Large intestine (tissue), 3 donors: ENCODE results near the gene ATP9B. TPM values are rescaled to one million over a fixed set of nuclear protein-coding genes. Genes with fewer than 3 reads are reported as not detected.

ENCODE experiments used
- DNase-seq, 2 donors: peaks; one replicate each; pipeline versions ENCODE4 v3.0.0 to v3.0.0-alpha.2; 2013
- H3K27ac ChIP-seq: one replicate; pipeline ENCODE4 v1.5.1; 2013; ENCODE audit warnings: low read length
- H3K27me3 ChIP-seq: 2 replicates; pipeline ENCODE4 v1.6.1; 2013; ENCODE audit warnings: low read length; ENCODE audit not compliant: control insufficient read depth, insufficient read depth
- H3K36me3 ChIP-seq: 2 replicates; pipeline ENCODE4 v1.6.1; 2013; ENCODE audit warnings: low read length; ENCODE audit not compliant: control insufficient read depth, insufficient read depth
- H3K4me1 ChIP-seq: one replicate; pipeline ENCODE4 v1.6.1; 2013; ENCODE audit warnings: low read length; ENCODE audit not compliant: control insufficient read depth, insufficient read depth
- H3K4me3 ChIP-seq: one replicate; pipeline ENCODE4 v1.5.1; 2013; ENCODE audit warnings: low read length
- H3K9me3 ChIP-seq: one replicate; pipeline ENCODE4 v1.6.1; 2013; ENCODE audit warnings: mild to moderate bottlenecking, low read depth, low read length, moderate library complexity; ENCODE audit not compliant: control insufficient read depth
- WGBS: methylation state at CpG from one replicate; pipeline ENCODE4 v1.1.5; 2013; ENCODE audit warnings: low lambda C conversion rate; ENCODE audit not compliant: insufficient coverage; 5-methylcytosine and 5-hydroxymethylcytosine counted together
- polyA plus RNA-seq: library from polyadenylated mRNA; unstranded; fragments of 120-200 nt; gene quantifications from one replicate; pipeline ENCODE4 v1.2.1, GENCODE V29; 2013

ATP9B gene
- polyA plus RNA-seq, 1 donor, result 19.9 TPM

DNA sequence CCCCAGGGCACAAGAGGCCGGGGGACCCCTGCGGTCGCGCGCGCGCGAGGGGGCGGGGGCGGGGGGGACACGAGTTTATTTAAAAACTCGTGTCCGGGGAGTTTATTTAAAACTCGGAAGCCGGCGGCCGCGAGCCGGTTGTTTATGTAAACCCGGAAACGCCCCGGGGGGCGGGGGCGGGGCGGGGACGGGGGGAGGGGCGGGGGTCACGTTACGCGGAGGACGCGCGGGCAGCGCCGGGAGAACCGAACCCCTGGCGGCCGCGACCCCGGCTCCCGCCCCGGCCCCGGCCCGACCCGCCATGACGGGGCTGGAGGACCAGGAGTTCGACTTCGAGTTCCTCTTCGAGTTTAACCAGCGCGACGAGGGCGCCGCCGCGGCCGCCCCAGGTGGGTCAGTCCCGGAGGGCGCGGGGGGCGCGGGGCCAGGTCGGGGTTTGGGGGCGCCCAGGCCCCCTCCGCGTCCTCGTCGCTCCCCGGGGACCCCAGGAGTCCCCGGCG is 330.9 kb downstream of the ATP9B start:
- DNase-seq, result no peak
- Histone ChIP-seq H3K9me3 (peaks cover 10% of the 10 kb centered on the region), H3K4me3 (peak overlapping the region; percentile 23), H3K27me3 (peaks cover 59% of the 10 kb centered on the region), H3K4me1 (peaks cover 7% of the 10 kb centered on the region), H3K36me3 (no peaks in the 10 kb centered on the region), H3K27ac (no peak overlapping the region)
- WGBS, result no CpG with 5 or more reads among the region's 71 CpGs

GRCh38 chr18:79400591-79401381 is 331.6 kb downstream of the ATP9B start:
- H3K36me3 ChIP-seq, result no peaks in the 10 kb centered on the region
- no peak overlapping the region for H3K27ac ChIP-seq
- peaks cover 7% of the 10 kb centered on the region for H3K4me1 ChIP-seq
- H3K4me3 ChIP-seq, result no peak overlapping the region
- no peak for DNase-seq
- H3K9me3 ChIP-seq, result peaks cover 10% of the 10 kb centered on the region
- H3K27me3 ChIP-seq, result peaks cover 61% of the 10 kb centered on the region
- WGBS, result 60% methylated on average over 1 of the region's 58 CpGs

- Histone ChIP-seq H3K27ac (no peak overlapping the region), H3K9me3 (peaks cover 8% of the 10 kb centered on the region), H3K4me1 (peaks cover 6% of the 10 kb centered on the region), H3K36me3 (no peaks in the 10 kb centered on the region), H3K4me3 (no peak overlapping the region), H3K27me3 (peaks cover 59% of the 10 kb centered on the region)
- DNase-seq, result no peak
- WGBS, result 100% methylated on average over 1 of the region's 32 CpGs
Observed at GRCh38 chr18:79401494-79402208, 332.5 kb downstream of the ATP9B start.

DNA sequence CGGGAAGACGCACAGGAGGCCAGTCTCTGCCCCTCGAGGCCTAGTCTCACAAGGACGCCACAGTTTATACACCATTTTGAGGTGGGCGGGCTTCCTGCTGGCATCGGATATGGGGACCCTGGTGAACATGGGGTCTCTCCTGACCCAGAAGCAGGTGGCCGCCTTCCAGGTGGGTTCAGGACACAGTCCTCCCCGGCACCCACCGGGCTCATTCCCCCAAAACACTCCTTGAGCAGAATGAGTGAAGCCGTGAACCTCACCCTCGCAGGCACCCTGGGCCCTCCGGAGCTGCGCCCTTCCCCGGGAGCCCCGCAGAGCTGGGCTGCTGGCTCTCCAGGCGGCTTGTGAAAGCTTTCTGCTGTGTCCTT is 333.0 kb downstream of the ATP9B start:
- no peak overlapping the region for H3K4me3 ChIP-seq
- H3K9me3 ChIP-seq, result peaks cover 7% of the 10 kb centered on the region
- DNase-seq, result no peak
- peaks cover 53% of the 10 kb centered on the region for H3K27me3 ChIP-seq
- no peak overlapping the region for H3K27ac ChIP-seq
- no CpG with 5 or more reads among the region's 16 CpGs for WGBS
- no peaks in the 10 kb centered on the region for H3K36me3 ChIP-seq
- peaks cover 2% of the 10 kb centered on the region for H3K4me1 ChIP-seq

DNA sequence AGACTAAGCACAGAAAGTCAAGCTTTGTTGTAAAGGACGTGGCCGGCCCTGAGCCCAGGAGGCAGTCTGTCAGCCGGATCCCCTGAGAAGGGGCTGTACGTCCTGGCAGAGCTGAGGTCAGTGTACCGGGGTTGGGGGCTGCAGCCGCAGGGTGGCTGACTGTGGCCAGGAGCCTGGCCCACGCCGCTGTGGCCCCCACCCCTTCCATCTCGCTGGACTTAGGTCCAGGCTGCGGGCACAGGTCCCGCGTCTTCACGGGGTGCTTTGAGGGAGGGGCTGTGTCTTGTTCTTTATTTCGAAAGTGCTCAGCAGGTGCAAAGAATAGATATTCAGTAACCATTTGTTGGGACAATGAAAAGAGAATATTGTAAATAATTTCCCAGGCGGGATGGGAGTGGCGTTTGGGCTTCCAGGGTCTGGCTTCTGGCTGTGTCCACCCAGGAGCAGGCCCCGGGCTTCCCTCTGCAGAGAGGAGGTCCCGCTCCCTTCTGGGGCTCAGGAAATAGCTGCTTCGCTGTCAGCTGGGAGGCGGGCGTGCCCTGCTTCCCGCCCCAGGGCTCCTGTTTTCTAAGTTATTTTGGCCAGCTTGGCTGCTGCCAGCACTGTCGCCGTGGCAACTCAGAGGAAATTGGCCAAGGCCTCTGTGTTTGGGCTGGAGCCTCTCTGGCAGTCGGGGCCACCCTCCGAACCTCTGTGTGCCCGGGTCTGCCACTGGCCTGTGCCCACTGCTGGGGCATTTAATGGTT is 334.0 kb downstream of the ATP9B start:
- no CpG with 5 or more reads among the region's 27 CpGs for WGBS
- DNase-seq, result no peak

GRCh38 chr18:79403723-79404566 is 334.8 kb downstream of the ATP9B start:
- DNase-seq, result no peak
- Histone ChIP-seq H3K4me1 (peaks cover 2% of the 10 kb centered on the region), H3K9me3 (peaks cover 7% of the 10 kb centered on the region), H3K27me3 (peaks cover 39% of the 10 kb centered on the region), H3K4me3 (no peak overlapping the region), H3K36me3 (no peaks in the 10 kb centered on the region), H3K27ac (no peak overlapping the region)
- no CpG with 5 or more reads among the region's 31 CpGs for WGBS

More for the DNA sequence above, 334.0 kb downstream of the ATP9B start:
- Histone ChIP-seq H3K27ac (no peak overlapping the region), H3K9me3 (peaks cover 7% of the 10 kb centered on the region), H3K36me3 (no peaks in the 10 kb centered on the region), H3K27me3 (peaks cover 47% of the 10 kb centered on the region), H3K4me1 (peaks cover 2% of the 10 kb centered on the region), H3K4me3 (no peak overlapping the region)

- H3K36me3 ChIP-seq, result no peaks in the 10 kb centered on the region
- no peaks in the 10 kb centered on the region for H3K4me1 ChIP-seq
- no CpG with 5 or more reads among the region's 12 CpGs for WGBS
- peaks cover 34% of the 10 kb centered on the region for H3K27me3 ChIP-seq
- peaks cover 3% of the 10 kb centered on the region for H3K9me3 ChIP-seq
- DNase-seq, result no peak
- H3K4me3 ChIP-seq, result no peak overlapping the region
- no peak overlapping the region for H3K27ac ChIP-seq
Observed at GRCh38 chr18:79404567-79404910, 335.3 kb downstream of the ATP9B start.

DNA sequence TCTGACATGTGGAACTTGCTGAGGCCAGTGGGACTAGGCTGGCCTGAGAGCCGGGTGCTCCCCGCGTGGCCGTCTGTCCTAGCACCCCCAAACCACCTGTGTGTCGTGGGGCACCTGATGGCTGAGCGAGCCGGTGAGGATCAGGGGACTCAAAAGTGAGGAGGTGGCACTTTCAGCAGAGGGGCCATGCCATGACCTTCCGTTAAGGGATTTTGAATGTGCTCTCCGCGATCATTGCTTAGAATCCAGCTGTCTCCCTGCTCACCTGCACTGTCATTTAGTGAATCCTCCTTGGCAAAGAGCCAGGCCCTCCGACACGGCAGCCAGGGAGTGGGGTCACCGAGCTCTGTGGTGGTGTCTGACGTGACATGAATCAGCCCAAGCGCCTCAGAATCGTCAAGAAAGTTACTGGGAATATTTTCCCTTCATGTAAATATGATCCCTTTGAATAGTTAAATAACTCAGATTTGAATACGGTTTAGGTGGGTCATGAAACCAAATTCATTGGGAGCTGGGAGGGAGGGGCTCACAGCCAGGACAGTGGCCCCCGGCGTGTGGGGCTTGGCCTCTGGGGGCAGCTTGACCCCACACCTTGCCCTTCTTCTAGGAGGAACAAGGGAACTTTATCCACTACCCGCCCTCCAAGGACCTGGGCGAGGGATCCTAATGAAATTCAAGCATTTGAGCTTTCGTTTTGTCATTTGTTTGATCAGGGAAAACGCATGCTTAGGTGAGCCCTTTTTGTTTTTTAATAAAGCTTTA is 336.0 kb downstream of the ATP9B start:
- Histone ChIP-seq H3K4me3 (no peak overlapping the region), H3K4me1 (no peaks in the 10 kb centered on the region)
- DNase-seq, result no peak

GRCh38 chr18:79405781-79406575 is 336.8 kb downstream of the ATP9B start:
- peaks cover 28% of the 10 kb centered on the region for H3K27me3 ChIP-seq
- H3K36me3 ChIP-seq, result no peaks in the 10 kb centered on the region
- H3K9me3 ChIP-seq, result peaks cover 10% of the 10 kb centered on the region
- 100% methylated on average over 2 of the region's 27 CpGs for WGBS
- peak overlapping the region; percentile 53 for H3K27ac ChIP-seq
- H3K4me3 ChIP-seq, result no peak overlapping the region
- DNase-seq, result no peak
- no peaks in the 10 kb centered on the region for H3K4me1 ChIP-seq

More for the DNA sequence above, 336.0 kb downstream of the ATP9B start:
- no peaks in the 10 kb centered on the region for H3K36me3 ChIP-seq
- H3K27ac ChIP-seq, result peak overlapping the region; percentile 2
- H3K9me3 ChIP-seq, result peaks cover 3% of the 10 kb centered on the region
- peaks cover 30% of the 10 kb centered on the region for H3K27me3 ChIP-seq
- 100% methylated on average over 1 of the region's 23 CpGs for WGBS
